Central memory CD4-positive, alpha-beta T cell (primary cell): ENCODE data around the gene CACNA2D2.
"Not testable (repeated sequence)": the region's sequence is repeated elsewhere in the genome, so short reads cannot be mapped to it uniquely, and the experiment has no call there.

Source experiments
- DNase-seq: peaks from one replicate; pipeline ENCODE4 v3.0.0; 2022

Gene CACNA2D2

DNA sequence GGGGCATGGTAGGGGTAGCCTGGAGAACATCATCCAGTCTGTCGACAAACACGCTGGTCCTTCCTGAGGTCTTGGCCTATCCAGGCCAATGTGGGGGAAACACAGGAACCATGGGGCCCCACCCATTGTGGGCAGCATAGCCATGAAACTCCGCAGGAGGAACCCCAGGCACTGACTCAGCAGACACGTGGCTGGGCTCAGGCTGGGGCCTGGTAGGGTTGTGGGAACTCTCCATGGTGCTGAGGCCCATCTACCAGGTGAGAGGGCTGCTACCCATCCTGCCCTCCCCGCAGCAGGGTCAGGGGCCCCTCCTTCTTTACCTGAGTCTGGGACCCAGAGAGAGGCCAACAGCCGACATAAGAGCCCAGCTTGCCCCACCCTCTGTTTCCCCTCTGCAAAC, 22.6 kb upstream of the CACNA2D2 start:
- peak; percentile 12 for DNase-seq

DNA sequence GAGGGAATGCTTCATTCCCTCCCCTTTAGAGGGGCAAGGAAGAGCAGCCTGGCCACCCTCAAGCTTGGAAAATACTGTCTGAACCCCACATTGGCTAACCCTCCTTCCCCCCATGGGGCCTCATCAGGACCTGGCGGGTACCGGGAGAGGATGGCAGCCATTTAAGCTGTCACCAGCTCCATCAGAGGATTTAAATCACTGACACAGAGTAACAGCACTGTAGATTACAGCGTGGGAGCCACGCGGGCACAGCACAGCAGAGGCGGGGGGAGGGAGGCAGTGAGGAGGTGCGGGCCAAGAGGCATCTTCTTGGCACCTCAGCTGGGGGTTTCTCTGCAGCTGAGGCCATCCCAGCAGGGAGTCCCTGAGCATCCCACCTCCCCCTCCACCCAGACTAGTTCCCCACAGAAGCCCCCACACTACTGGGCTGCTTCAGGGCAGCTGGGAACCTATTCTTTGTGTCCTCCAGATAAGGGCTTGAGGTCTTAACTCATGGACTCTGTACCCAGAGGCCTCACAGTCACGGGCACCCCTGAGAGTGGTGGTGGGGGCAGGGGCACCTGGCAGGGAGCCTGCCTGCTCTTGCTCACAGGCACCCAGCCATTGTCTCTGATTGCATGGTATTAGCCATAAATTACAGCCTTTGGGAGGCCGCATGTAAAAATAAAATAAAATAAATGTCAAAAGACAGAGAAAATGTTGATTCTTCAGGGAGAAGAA, 21.9 kb upstream of the CACNA2D2 start:
- DNase-seq: no peak

DNA sequence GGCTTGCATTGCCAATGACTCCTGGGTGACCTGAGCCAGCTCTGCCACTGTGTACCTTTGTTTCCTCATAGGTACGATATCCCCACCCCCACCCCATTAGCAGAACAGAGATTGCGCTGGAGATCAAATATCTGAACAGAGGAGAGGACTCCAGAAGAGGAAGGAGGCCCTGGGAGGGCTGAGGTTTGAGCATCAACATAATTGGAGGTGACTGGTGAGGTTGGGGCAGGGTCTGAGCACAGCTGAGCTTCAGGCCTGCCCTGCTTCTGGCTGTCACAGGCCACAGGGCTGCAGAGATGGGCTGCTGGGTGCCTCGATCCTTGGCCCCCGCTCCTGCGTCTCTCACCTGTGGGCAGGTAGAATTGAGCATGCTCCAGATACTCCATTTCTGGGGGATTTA, 21.3 kb upstream of the CACNA2D2 start:
- no peak for DNase-seq

DNA sequence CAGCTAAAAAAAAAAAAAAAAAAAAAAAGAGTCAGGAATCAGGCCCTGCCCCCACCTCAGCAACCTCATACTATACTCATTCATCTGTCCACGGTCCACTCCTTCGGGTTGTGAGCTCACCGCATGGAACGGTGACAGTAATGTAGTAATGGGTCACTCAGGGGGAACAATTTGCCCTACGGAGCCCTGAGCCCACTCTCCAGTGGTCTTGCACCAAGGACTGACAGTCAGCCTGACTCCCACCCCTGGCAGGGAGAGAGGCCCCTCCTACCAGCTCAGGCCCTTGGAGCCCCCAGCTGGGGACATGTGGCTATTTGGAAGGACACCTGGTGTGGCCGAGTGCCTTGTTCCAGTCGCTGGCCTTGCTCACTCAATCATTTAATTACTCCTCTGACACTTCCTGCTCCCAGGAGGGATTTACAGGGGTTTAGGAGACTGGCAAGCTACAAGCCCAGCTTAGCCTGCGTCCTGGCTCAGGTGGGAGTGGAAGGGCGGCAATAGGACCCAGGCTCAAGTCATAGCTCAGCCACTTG, 19.9 kb upstream of the CACNA2D2 start:
- DNase-seq: no peak

DNA sequence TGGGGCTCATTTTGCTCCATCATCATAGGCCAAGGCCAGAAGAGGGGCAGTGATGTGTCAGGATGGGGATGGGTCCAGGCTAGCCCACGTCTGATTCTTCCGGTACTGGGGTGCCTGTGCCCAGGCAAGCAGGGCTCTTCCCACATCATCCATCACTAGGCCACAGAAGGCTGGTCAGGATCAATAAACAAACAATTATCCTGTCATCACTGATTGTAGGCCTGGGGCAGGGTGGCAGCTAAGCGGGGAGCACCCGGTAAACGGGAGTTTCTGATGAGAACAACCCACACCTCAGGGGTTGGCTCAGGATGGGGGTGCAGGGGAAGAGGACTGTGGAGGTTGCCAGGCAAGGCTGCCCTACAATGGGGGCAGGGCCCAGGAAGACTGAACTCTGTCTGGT, 18.1 kb upstream of the CACNA2D2 start:
- DNase-seq: no peak

DNA sequence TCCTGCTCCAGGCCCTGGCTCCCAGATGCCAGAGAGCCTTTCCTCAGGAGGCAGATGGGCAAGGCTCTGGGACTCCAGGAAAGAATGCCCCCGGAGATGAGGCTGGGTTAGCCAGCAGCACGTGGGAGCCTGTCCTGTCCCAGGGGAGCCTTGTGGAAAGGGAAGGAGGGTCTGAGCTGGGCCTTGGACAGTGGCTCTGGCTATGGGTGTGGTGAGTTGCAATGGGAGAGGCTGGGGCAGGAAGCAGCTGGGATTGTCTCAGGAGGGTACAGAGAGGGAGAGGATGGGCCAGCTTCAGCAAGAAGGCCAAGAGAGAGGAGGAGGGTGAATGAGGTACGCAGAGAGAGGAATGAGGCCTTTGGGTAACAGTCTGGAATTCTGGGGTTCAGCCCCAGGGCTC, 17.4 kb upstream of the CACNA2D2 start:
- DNase-seq: no peak

DNA sequence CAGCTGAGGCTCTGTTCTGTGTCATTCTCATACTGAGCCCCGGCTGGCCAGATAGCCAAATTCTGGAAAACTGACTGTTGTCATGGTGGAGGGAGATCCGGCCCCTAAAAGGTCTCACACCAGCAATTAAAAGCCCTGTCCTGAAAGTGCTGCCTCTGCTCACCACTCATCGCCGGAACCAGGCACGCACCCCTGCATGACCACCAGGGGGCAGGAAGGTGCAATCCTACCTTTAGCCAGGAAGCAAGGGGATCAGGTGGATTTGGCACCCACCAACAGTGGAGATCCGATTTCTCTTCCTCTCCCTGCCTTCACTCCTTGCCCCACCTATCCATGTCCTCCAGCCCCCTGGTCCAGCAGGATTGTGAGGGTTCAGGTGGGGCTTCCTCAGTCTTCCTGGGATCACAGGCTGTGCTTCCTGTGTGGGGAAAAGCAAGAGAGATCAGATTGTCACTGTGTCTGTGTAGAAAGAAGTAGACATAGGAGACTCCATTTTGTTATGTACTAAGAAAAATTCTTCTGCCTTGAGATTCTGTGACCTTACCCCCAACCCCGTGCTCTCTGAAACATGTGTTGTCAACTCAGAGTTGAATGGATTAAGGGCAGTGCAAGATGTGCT, 16.1 kb upstream of the CACNA2D2 start:
- DNase-seq: peak; percentile 64

DNA sequence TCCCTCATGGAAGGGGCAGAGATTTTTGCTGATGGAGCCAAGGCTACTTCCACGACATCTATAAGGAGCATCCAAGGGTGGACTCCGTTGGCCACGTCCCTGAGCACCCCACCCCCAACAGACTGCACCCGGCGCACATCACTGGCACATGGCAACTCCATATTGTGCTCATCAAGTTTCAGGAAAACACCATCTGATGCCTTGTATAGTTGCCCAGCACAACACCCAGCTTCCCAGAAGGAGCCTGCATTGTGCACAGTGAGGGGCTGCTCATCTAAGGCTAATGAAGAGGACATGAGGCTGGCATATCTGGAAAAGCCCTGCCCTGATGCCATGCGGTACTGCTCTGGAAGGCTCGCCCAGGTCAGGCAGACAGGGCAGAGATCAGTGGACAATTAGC, 15.0 kb upstream of the CACNA2D2 start:
- no peak for DNase-seq

DNA sequence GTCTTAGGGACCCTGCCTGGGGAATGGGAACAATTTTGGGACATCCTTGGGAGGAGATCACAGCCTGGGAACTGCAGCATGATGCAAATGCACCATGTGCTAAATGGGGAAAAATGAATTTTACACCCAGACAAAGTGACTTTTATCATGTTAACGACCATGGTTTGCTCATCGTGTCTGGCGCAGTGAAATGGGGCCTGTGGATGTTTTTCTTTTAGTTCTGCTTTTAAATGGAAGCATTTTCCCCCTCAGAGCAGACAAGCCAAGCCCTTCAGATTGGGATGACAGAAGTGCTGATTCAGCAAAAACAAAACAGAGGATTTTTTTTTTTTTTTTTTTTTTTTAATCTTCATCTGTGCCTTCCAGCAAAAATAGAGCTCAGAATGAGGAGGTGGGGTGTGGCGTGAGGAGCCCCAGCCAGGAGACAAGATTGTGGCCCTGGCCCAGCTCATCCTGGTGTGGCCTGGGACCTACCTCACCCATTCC, 14.3 kb upstream of the CACNA2D2 start:
- DNase-seq: no peak

DNA sequence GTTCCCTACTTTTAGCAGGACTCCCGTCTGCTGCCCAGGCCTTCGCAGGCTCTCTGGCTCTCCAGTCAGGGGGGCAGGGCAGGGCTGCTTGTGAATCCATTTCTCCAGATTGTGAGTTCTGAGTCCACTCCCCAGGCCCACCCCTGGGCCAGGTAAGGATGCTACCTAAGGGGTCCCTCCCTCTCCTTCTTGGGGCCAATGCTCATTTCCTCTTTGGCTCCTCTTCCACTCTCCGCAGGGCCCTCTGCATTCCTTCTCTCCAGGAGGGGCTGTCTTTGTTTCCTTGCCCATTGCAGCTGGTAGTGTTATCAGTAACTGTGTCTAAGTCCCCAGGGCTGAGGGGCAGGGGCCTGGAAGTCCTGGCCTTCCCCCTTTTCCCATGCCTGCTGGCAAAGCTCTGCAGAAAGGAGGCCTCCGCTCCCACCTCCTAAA, 13.0 kb upstream of the CACNA2D2 start:
- no peak for DNase-seq

DNA sequence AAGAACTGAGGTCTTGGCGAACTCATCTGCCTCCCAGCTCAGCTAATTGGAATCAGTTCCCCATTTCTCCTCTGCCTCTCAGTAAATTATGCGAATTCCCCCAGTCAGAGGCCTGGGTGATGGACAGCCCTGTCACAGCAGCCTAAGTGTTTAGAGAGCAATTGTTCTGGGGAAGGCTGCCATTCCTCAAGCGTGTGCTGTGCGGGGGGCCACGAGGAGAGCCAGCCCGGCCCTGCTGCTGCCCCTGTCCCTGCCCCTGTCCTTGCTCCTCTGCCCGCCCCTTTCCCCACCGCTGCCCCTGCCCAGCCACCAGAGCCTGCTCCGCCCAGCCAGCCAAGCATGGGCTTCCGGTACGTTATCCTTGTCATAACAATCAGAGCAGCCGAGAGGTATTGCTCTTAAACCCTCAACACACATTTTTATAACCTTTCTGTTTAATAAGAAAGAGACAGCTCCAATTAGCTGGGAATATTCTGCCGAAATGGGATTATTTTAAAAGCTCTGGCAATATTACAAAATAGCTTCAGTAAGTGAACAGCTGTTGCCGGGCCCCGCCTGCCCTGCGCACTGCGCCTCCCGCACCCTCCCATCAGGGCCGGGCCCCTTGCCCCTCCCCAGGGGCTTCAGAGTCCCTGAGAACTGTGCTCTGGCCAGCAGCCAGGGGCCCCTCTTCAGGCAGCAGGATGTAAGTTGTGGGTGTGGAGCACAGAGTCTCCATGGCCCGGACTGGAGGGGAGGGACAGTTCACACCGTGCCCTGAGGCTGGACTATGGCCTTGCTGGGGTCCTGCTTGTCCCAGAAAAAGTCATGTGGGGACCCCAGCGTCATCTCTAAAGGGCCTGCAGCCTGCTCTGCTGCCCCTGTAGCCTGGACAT, 12.4 kb upstream of the CACNA2D2 start:
- DNase-seq: no peak

DNA sequence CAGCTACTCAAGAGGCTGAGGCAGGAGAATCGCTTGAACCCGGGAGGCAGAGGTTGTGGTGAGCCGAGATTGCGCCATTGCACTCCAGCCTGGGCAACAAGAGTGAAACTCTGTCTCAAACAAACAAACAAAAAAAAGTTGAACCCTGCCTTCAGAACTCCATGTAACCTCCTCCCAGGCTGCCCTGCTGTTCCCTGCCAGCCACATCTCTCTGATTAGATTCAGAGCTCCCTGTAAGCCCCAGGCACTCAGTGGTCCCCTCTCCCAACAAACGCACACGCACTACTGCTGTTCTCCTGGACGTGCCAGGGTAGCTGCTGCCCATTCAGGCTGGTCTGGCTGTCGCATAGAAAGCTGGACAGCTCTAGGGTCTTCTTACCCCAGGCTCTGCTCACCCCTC, 9.5 kb upstream of the CACNA2D2 start:
- DNase-seq: not testable (repeated sequence)

DNA sequence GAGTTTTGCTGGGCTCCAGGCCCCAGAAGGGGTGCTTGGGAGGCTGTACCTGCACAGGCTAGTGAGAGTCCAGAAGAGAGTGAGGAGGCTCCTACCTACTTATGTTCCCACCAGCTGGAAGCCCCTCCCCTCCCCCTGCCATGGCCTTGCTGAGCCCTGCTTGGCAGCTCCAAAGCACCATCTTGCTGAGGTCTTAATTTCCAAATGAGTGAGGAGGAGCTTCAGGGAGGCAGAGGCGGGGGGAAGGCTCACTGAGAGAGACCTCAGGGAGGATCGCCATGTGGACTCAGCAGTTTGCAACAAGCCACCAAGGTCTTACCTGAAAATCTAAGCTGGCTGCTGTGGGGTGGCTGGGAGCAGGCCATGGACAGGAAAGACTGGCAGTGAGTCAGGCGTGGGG, 8.7 kb upstream of the CACNA2D2 start:
- DNase-seq: no peak

DNA sequence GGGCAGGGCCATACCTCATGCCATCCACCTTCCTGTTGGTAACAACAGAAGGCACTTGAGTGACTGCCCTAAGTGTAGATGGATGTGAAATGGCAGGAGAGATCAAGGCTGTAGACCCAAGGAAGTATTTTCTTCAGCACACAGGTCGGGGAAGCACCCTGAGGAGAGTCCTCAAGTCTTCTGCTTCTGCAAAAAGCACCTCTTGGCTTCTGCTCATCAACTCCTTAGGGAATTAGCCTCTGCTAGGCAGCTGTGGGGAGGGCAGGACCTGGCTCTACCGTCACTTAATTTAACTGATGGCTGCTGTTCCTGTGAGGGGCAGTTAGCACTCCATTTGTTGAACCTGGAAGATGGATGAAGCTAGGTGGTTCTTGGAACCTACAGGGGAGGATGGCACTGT, 6.9 kb upstream of the CACNA2D2 start:
- no peak for DNase-seq

DNA sequence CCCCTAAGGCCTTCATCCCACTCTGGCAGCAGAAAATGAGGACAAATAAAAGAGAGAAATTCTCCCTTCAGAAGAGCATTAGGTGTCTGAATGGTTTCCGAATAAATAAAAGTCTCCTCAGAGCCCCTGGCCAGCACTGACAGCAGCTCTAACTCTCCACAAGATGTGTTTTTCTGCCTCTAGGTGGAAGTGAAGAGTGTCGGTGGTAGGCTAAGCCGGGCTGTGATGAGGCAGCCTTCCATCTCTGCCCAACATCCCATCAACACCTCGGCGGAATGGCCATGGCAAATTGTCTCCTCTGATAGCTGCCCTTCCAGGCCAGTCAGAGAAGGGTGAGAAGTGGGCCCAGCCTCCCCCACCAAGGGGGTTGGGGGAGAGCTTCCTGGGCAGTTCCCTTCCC, 6.3 kb upstream of the CACNA2D2 start:
- no peak for DNase-seq

DNA sequence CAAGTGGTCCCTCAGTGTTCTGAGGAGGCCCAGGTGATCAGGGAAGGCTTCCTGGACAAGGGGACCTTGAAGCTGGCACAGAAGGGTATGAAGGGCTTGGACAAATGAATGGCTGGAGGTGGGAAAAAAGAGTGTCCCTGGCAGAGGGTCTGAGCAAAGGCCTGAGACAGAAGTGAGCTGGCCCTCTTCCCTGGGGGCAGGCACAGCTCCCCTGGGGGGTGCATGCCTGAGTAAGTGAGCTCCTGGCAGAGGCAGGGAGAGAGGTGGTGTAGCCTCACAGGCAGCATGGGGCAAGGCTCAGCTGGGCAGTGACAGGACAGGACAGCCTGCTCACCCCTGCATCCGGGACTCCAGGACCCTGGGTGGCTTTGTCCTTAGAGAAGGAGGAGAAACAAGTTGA, 5.4 kb upstream of the CACNA2D2 start:
- no peak for DNase-seq

DNA sequence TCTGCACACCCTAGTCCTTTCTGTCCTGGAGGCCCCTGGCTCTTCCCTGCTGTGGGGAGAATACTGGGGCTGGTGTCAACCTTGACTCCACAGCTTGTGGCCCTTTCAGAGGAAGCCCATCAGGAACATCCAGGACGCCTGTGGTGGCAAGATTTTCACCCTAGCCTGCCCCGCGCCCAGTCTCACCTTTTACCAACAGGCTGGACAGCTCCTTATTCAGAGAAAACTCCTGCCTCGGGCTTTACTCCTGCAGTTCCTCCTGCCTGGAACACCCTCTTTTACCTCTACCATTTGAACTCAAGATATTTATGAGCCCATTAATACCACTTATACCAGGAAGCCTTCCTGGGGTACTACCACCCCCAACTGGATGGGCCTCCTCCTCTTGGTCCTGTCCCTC, 2.7 kb upstream of the CACNA2D2 start:
- no peak for DNase-seq

DNA sequence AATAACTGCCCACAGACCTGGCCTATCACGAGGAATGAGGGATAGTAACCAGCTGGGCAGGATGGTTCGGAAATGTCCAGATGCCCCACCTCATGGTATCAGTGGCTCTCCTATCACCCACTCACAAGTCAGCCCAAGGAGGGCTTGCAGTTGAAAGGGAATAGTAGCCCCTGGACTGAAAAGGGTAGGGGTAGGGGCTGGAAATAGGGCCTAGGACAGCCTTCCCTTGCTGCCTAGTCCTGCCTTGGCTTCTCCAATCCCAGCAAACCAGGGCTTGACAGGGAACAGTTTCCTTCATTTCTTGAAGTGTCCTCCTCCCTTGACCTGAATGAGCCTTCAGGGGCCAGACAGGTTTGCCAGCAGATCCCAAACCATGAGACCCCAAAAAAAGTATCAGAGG, 1.2 kb upstream of the CACNA2D2 start:
- no peak for DNase-seq

DNA sequence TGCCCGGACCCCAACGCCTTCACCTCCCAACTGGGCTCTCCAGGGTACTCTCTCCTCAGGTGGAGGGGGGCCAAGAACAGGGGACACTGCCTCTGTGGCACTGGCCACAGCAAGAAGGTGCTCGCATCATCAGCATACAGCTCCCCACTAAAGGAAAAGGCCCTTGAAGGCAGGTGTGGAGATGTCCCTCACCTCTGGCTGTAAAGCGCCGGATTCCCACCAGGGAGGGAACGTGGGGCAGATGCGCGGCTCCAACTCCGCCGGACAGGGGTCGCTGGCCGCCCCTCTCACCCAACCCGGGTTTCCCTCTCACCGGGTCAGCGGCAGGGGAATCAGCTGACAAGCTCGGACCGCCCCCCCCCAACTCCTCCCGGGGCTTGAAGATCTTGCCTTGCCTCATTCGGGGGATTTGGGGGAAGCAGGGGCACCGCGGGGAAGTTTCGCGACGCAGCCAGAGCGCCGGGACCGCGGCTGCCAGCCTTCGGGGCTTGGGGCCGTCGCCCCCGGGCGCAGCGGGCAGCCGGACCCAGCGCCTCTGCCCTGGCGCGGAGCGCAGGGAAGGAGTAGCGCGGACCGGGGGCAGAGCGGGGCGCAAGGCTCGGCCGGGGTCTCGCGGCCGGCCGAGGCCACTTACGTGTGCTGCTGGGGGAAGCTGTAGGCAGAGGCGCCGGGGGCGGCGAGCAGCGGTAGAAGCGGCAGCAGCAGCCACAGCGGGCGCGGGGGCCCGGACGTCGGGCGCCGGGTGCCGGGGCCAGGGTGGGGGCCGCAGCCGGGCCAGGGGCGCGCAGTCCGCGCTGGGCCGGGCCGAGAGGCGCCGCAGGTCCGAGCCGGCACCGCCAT, 630 bp downstream of the CACNA2D2 start:
- DNase-seq: no peak

DNA sequence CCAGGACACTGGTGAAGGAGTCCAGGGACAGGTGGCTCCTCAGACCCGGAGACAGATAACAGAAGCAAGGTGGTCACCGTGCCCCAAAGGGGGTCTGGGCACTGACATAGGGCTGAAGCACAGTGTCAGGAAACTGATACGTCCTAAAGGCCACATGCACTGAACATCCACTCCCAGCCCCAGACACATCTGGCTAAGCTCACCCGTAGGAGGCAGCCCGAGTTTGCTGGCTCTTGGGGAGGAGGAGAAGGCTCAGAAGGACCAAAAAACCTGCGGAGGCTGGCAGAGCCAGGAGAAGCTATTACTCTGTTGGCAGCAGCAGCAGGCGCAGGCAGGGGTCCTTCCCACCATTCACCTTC, 1.2 kb downstream of the CACNA2D2 start:
- no peak for DNase-seq

DNA sequence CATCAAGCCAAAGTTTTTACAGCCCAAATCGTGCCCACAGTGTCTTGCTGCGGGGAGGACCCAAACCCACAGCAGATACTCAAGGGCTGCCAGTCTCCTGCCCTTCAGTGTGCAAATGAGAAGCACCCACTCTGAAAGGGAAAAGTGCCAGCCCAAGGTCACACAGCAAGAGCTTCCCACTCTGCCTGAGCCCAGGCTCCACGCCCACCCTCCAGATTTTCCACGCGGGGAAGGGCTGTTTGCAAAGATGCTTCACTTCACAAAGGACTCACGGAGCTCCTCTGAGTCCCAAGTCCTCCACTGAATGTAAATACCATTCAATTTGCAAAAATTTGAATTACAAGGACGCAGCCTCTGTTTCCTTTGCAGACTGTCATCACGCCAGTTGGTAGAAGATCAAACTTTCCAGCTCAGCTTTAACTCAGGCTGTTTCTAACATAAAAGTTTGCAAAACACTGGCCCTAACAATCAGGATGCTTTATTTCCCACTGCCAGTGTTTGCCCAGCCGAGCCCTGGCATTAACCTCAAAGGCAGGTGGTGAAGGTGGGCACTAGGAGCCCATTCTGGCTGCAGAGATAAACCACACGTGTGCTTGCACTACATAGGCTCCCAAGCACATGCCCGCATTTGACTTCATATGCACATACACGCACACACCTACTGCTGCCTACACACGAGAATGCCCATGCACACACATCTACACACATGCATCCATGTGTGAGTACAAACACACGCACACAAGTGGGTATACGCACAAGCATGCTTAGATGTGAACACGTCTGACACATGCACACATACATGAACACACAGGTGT, 7.6 kb downstream of the CACNA2D2 start:
- DNase-seq: no peak

DNA sequence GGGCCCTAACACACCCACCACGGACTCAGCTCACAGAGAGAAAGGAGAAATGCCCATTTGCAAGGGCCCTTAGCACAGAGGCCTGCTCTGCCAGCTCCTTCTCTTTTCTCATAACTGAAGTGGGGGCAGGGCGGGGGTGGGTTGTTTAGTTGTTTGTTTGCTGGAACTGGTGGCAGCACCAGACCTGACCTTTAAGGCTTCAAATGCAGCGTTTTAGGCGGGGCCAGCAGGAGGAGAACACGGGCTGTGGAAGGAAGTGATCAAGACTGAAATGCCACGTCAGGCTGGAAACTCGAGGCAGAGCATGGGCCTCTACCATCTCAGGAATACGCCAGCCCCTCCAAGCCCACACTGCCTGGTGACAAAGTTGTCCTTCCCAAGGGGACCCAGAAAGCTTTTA, 9.3 kb downstream of the CACNA2D2 start:
- no peak for DNase-seq
